ENCODE results near the gene LRRC49.

Gene LRRC49, protein sequence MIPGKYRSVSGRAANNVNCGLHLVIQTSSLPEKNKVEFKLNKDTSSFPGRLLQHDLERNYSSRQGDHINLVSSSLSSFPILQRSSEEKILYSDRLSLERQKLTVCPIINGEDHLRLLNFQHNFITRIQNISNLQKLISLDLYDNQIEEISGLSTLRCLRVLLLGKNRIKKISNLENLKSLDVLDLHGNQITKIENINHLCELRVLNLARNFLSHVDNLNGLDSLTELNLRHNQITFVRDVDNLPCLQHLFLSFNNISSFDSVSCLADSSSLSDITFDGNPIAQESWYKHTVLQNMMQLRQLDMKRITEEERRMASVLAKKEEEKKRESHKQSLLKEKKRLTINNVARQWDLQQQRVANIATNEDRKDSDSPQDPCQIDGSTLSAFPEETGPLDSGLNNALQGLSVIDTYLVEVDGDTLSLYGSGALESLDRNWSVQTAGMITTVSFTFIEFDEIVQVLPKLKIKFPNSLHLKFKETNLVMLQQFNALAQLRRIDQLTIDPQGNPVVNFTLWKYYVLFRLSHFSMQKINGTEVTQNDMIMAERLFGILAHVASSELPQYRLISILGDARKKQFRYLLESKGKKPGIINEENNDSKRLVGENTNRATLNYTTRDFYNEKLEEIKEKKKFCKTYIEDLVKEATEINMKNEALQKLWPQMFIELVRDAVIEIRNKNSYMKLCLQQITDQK

DNA sequence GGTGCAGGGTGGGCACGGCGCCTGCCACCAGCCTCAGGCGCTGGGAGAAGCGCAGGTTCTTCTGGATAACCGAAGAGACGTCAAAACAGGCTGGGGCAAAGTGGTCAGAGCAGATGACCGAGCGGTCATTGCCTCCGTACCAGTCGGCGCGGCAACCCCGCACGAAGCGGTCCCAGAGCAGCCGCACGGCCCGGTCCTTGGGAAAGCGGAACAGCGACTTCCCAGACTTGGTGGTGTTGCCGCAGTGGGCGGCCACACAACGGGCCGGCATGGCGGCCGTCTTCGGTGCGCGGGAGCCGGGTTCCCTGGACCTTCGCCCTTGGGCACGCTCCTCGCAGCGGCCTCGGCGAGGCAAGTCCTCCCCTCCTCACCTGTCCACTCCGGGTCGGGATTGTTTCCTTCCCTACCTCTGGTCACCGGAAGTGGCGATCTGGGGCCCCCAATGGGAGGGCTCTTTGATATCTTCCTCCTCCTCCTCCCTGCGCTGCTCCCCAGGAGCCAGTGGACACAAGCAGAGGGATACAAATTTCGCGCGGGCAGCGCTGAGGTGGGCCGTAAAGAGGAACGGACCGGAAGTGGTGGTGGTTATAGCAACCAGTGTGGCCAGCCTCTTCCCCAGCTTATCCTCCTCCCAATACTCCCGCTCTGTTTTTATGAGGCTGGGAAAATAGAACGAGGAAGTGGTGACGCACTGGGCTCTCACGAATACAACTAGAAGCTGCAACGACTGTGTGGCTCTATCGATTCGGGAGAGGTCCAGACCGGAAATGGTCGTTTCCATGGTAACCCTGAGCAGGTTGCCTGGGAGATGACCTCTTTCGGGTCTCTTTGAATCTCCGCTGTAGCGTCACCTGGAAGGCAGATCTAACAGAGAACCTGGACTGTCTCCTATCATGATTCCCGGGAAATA is at the start of gene LRRC49, which contains the start of gene THAP10:
TSS of gene LRRC49 (plus strand) at position 825 of the 910 bp plus-strand sequence. CDS start at position 894, 69 bp downstream.
TSS of gene THAP10 (minus strand) at position 432 of the 910 bp plus-strand sequence. CDS start at position 271, 161 bp downstream.
- TF ChIP-seq, protein P1, sequence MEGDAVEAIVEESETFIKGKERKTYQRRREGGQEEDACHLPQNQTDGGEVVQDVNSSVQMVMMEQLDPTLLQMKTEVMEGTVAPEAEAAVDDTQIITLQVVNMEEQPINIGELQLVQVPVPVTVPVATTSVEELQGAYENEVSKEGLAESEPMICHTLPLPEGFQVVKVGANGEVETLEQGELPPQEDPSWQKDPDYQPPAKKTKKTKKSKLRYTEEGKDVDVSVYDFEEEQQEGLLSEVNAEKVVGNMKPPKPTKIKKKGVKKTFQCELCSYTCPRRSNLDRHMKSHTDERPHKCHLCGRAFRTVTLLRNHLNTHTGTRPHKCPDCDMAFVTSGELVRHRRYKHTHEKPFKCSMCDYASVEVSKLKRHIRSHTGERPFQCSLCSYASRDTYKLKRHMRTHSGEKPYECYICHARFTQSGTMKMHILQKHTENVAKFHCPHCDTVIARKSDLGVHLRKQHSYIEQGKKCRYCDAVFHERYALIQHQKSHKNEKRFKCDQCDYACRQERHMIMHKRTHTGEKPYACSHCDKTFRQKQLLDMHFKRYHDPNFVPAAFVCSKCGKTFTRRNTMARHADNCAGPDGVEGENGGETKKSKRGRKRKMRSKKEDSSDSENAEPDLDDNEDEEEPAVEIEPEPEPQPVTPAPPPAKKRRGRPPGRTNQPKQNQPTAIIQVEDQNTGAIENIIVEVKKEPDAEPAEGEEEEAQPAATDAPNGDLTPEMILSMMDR (conservative IDR thresholded peaks at IDR 0.05): no peak
- peak within 1 kb of the TSS; percentile 84 for H3K27ac ChIP-seq

DNA sequence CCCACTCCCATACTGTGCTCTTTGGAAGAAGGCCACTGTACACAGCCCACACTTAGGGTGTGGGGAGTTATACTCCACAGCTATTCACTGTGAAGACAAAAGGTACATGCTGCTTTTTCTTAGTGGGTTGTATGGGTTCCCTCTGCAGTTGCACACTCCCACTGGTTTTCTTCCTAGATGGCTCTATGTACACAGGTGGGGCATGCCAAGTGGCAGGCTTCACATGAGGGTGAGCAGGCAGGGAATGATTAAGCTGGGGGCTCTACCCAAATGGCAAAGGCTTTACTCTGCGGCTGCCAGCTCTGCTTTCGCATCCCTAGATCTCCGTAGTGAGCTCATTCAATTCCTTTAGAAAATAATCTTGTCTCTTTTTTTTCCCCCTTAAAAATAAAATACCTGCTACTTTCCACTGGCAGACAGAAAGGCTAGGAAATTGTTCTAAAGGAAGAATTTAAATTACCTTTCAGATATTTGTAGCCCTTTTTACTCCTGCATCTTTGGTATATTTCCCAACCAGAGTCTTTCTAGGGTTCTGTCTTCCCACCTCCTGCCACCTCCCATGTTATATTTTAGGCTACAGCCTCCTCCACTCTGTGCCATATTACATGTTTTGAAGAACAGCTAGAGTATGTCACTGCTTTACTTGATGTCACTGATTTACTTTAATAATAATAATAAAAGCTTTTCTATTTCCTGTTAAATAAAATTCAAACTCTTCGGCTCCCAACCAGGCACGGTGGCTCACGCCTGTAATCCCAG is 46.8 kb upstream of the LRRC49 start:
- TF ChIP-seq, protein P1 (conservative IDR thresholded peaks at IDR 0.05): no peak
- no peak overlapping the region for H3K27ac ChIP-seq

DNA sequence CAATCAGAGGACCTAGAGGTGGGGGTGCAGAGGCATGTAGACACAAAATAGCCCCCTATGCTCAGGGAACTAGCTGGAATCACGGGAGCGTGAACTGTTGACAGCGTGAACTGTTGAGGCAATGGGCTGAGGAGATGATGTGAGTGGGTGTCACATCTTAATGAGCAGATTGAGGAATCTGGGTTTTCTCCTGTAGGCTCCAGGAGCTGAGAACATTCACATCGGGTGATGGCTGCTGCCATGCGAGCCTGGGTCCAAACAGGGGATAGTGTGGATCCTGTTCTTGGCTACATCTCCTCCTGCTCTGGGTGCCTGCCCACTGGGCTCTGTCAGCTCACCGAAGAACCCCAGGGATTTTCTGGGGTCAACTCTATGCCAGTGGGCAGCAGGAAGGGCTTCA is 40.7 kb upstream of the LRRC49 start:
- no peak overlapping the region for H3K27ac ChIP-seq
- TF ChIP-seq, protein P1 (conservative IDR thresholded peaks at IDR 0.05): no peak

DNA sequence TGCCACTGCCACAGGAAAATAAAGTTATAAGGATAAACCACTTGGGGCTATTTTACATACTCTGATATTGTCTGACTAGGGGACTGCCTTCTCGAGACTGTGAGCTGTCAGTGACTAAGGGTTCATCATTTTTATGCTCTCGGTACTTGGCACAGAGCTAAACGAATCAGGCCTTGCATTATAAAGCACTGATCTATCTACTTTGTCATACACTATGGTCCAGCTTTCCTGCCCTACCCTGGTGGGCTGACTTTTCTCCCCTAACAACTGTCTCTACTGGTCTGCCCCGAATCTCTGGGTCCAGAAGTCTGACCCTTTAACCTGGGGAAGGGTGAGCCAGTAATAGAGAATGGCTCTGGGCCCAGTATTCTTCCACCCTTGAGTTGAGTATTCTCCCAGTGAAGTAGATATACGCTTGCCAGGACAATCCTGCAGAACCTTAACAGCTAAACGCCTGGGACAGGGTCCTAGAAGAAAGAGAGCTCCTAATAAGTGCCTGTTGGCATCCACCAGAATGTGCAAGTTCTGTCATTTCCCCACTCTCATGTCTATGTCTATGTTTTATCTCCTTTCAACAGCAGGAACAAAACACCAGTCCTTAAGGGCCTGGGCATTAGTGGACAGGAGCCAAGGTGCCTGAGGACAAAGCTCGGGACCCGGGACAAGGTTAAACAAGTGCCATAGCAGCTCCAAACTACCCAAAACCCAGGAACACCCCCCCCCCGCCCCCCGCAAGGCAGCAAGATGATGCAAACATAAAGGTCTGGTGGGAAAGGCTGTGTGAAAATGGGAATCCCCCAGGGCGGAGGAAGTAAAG is 39.9 kb upstream of the LRRC49 start:
- no peak overlapping the region; the same call in 1 of the 2 replicates for H3K27ac ChIP-seq
- TF ChIP-seq, protein P1 (conservative IDR thresholded peaks at IDR 0.05): no peak

DNA sequence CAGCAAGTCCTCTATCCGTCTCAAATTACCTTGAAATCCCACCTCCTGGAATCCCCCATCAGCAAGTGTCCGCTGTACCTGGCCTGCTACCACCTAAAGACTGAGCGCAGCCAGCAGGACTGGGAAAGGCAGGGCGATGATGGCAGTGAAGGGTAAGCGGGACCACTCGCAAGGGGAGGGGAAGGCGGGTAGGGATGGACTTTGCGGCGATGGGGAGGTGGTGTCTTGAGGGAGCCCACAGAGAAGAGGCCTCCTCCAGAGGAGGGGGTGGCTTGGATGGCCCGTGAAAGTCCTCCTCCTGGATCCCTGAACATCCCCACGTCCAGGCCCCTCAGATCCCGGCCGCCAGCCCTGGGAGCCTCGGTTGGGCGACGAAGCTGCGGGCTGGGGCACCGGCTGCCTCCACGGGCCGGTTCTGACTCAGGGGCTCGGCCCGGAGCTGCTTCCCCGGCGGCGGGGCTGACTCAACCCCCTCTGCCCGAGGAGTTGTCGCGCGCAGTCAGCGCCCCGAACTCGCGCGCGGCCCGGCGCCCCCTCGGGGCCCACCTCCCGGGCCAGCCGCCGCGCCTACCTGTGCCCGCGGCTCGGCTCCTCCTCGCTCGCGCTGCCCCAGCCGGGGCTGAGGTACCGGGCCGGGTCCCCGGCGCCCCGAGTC is 39.2 kb upstream of the LRRC49 start:
- TF ChIP-seq, protein P1 (conservative IDR thresholded peaks at IDR 0.05): no peak
- peak overlapping the region; percentile 74 for H3K27ac ChIP-seq
